ENCODE data around the gene LCN10. TPM values are rescaled to one million over a fixed set of nuclear protein-coding genes. Genes with fewer than 3 reads are reported as not detected.
A peak's percentile ranks its signal among the peaks of the same experiment; 100 is the strongest.

Gene LCN10
- total and polyA plus RNA-seq, 3 experiments from 2014 or later, result 0.22 to 1.2 (median 1.1) TPM

DNA sequence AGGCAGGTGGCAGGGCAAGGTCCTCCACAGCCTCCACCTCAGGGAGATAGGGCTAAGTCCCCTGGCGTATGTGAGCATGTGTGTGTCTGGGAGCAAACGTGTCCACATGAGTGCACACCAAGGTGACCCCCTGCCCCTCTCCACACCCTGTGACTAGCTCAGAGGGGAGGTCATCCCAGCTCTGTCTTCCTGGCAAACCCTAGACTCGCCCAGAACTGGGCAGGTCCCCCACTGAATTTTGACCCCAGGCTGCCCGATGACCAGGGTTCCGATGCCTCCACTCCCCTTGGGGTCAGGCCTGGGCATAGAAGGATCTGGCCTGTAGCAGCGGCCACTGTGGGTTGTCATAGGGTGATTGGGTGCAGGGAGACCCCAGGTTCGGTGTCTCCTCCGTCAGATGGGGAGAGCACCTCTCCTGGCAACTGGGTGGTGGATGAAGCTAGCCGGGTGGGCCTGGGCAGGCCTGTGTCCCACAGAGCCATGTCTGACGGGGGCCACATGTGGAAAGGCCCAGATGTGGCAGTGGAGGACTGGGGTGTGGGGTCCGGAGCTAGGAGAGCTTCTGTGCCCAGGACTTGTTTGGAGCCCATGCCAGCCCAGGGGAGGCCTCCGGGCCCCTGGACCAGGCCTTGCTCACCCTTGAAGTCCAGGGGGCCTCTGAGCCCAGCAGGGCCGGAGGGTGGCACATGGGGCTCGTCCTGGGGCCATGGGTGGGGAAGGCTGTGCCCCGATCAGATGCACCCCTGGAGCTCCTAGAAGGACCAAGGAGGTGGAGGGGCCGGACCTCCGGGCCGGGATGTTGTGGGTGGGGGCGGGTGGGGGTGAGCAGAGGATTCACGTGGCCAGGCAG lies 24.2 kb downstream of the LCN10 start:
- no peak for DNase-seq
- no peaks in the 10 kb centered on the region for H3K9me3 Mint-ChIP-seq
- H3K9me3 ChIP-seq (ENCODE audit: low read length), result no peaks in the 10 kb centered on the region
- H3K27ac Mint-ChIP-seq, result peak overlapping the region in 1 of 8 donors; percentile 43
- no peak overlapping the region for H3K4me3 Mint-ChIP-seq
- no peaks in the 10 kb centered on the region for H3K27me3 ChIP-seq (ENCODE audit: insufficient read depth, low read length, poor library complexity, severe bottlenecking)
- ChIA-PET POLR2A (interaction anchor here (0.5 to 1.2 kb wide), 5 partner anchors 9 to 101 kb away, joined by 3 to 4 read pairs (median 4); no protein-coding TSS in a partner anchor), CTCF (interaction anchor here (0.9 kb wide), 1 partner anchor 10 kb away, joined by 3 read pairs; no protein-coding TSS in a partner anchor)
- peaks cover 11 to 18% of the 10 kb centered on the region in 2 donors for H3K27me3 Mint-ChIP-seq
- peaks cover 0 to 16% (median under 1%) of the 10 kb centered on the region in 3 donors for H3K36me3 Mint-ChIP-seq
- no peak overlapping the region for H3K4me3 ChIP-seq (ENCODE audit: low read length)
- no peaks in the 10 kb centered on the region for H3K4me1 ChIP-seq (ENCODE audit: insufficient read depth, low read length)
- H3K4me1 Mint-ChIP-seq, result peaks cover 0 to 4% (median 3%) of the 10 kb centered on the region in 3 donors
- H3K27ac ChIP-seq (ENCODE audit: low read depth, low read length), result no peak overlapping the region
- H3K36me3 ChIP-seq (ENCODE audit: insufficient read depth, low read length), result peaks cover 2% of the 10 kb centered on the region

DNA sequence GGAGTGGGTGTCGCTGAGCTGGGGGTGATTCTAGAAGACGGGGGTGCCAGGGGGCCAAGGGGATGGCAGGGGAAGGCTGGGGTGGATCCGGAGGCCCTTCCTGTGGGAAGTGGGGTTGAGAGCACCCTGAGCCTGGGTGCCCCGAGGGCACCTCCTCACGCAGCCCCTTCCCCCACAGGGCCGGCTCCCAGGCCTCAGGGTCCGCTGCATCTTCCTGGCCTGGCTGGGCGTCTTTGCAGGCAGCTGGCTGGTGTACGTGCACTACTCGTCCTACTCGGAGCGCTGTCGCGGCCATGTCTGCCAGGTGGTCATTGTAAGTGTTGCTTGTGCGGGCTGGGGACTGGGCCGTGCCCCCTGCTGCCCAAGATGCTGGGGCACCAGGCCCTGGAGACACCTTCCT lies 25.3 kb downstream of the LCN10 start:
- no peak overlapping the region for H3K27ac ChIP-seq (ENCODE audit: low read depth, low read length)
- DNase-seq, result no peak
- H3K9me3 Mint-ChIP-seq, result no peaks in the 10 kb centered on the region
- H3K4me3 Mint-ChIP-seq, result no peak overlapping the region
- CTCF ChIA-PET, result no interaction called here
- no peak overlapping the region for H3K27ac Mint-ChIP-seq
- no peaks in the 10 kb centered on the region for H3K27me3 ChIP-seq (ENCODE audit: insufficient read depth, low read length, poor library complexity, severe bottlenecking)
- H3K4me3 ChIP-seq (ENCODE audit: low read length), result no peak overlapping the region
- peaks cover 0 to 8% (median 0%) of the 10 kb centered on the region in 3 donors for H3K36me3 Mint-ChIP-seq
- POLR2A ChIA-PET, result no interaction called here
- peaks cover 14 to 22% of the 10 kb centered on the region in 2 donors for H3K27me3 Mint-ChIP-seq
- H3K4me1 Mint-ChIP-seq, result peaks cover 0 to 4% (median 3%) of the 10 kb centered on the region in 3 donors
- no peaks in the 10 kb centered on the region for H3K9me3 ChIP-seq (ENCODE audit: low read length)
- H3K36me3 ChIP-seq (ENCODE audit: insufficient read depth, low read length), result no peaks in the 10 kb centered on the region
- no peaks in the 10 kb centered on the region for H3K4me1 ChIP-seq (ENCODE audit: insufficient read depth, low read length)

DNA sequence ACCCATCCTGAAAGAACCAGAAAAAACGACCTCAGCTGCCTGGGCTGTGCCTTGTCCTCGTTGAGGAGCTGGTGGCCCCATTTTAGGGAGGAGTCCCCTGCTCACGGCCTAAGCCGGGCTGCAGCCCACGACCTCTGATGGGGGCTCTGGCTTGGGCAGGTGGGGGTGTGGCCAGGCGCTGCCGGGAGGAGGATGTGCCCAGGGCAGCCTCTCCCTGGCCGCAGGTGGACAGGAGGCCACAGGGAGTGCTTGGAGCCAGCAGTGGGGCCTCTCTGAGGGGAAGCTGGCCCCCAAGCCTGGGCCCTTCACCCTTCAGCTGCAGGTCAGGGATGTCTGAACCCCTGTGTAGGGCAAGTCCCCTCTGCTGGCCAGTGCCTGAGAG lies 27.9 kb downstream of the LCN10 start:
- Histone ChIP-seq H3K27me3 (ENCODE audit: insufficient read depth, low read length, poor library complexity, severe bottlenecking) (no peaks in the 10 kb centered on the region), H3K4me3 (ENCODE audit: low read length) (no peak overlapping the region), H3K4me1 (ENCODE audit: insufficient read depth, low read length) (no peaks in the 10 kb centered on the region), H3K36me3 (ENCODE audit: insufficient read depth, low read length) (no peaks in the 10 kb centered on the region), H3K27ac (ENCODE audit: low read depth, low read length) (no peak overlapping the region), H3K9me3 (ENCODE audit: low read length) (no peaks in the 10 kb centered on the region)
- Mint-ChIP-seq H3K36me3 (no peaks in the 10 kb centered on the region), H3K27me3 (peaks cover 19 to 35% of the 10 kb centered on the region in 2 donors), H3K9me3 (peaks cover 0 to 2% (median 0%) of the 10 kb centered on the region in 5 donors), H3K27ac (no peak overlapping the region), H3K4me1 (peaks cover 0 to 7% (median 5%) of the 10 kb centered on the region in 3 donors), H3K4me3 (no peak overlapping the region)
- POLR2A ChIA-PET, result interaction anchor here (0.6 kb wide), 1 partner anchor 575 kb away, joined by 4 read pairs; no protein-coding TSS in a partner anchor
- CTCF ChIA-PET, result interaction anchor here (1.0 kb wide), 1 partner anchor 12 kb away, joined by 6 read pairs; no protein-coding TSS in a partner anchor
- DNase-seq, result no peak

DNA sequence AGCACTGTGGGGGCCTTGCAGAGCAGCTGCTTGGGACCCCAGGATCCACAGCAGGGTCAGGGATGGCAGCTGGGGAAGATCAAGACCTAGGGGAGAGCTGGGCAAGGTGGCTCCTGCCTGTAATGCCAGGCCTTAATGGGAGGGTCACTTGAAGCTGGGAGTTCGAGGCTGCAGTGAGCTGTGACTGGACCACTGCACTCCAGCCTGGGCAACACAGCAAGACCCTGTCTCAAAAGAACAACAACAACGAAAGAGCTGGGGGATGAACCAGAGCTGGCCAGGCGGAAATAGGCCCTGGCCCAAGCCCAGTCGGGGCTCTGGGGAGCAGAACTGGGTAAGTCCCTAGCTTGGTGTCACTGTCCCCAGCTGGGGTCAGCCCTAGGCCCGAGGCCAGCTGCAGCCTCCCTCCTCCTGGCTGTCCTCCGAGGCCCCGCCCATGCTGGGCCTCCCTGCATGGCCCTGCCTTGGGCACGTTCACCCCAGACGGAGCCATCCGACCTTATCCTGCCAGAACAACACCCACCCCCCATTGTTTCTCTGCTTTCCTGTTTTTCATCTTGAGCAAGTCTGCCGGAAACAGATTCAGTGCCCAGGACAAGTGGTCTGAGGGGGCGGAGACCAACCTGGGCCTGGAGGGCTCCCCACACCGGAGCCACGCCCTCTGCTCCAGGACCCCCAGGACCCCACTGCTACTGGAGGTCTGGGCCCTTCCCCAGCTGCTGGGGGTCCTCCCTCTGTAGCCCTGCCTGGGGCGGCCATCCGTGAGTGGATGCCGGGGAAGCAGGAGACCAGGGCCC lies 28.4 kb downstream of the LCN10 start:
- no peak for DNase-seq
- Mint-ChIP-seq H3K9me3 (peaks cover 0 to 2% (median 0%) of the 10 kb centered on the region in 5 donors), H3K36me3 (no peaks in the 10 kb centered on the region), H3K27me3 (peaks cover 19 to 38% of the 10 kb centered on the region in 2 donors), H3K4me3 (peak overlapping the region in 1 of 7 donors; percentile 39), H3K27ac (no peak overlapping the region), H3K4me1 (peaks cover 0 to 7% (median 5%) of the 10 kb centered on the region in 3 donors)
- Histone ChIP-seq H3K4me3 (ENCODE audit: low read length) (no peak overlapping the region), H3K27ac (ENCODE audit: low read depth, low read length) (no peak overlapping the region), H3K9me3 (ENCODE audit: low read length) (no peaks in the 10 kb centered on the region), H3K36me3 (ENCODE audit: insufficient read depth, low read length) (no peaks in the 10 kb centered on the region), H3K27me3 (ENCODE audit: insufficient read depth, low read length, poor library complexity, severe bottlenecking) (no peaks in the 10 kb centered on the region), H3K4me1 (ENCODE audit: insufficient read depth, low read length) (no peaks in the 10 kb centered on the region)
- CTCF ChIA-PET, result interaction anchor here (1.0 kb wide), 1 partner anchor 13 kb away, joined by 6 read pairs; no protein-coding TSS in a partner anchor
- POLR2A ChIA-PET, result interaction anchor here (0.6 kb wide), 1 partner anchor 575 kb away, joined by 4 read pairs; no protein-coding TSS in a partner anchor

DNA sequence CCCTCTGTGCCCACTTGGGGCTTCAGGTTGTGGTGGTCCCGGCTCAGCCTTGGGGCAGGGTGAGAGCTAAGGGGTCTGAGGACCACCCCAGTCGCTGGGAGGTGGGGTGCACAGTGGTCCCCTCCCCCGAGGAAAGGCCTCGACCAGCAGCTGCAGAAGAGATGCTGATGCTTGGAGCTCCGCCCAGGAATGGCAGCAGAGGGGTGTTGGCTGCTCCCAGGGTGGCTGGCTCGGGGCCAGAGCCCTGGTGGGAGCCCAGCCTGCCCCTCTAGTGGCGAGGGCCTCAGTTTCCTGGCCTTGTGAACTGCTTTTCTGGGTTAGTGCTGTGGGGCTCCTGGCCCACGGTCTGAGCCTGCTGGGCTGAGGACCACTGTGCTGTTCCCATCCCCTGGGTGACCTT lies 29.2 kb downstream of the LCN10 start:
- H3K9me3 ChIP-seq (ENCODE audit: low read length), result no peaks in the 10 kb centered on the region
- Mint-ChIP-seq H3K9me3 (peaks cover 0 to 2% (median 0%) of the 10 kb centered on the region in 5 donors), H3K4me1 (peaks cover 0 to 5% (median 5%) of the 10 kb centered on the region in 3 donors), H3K27me3 (peaks cover 19 to 43% of the 10 kb centered on the region in 2 donors), H3K27ac (no peak overlapping the region), H3K4me3 (peak overlapping the region in 1 of 7 donors; percentile 39), H3K36me3 (no peaks in the 10 kb centered on the region)
- no peaks in the 10 kb centered on the region for H3K4me1 ChIP-seq (ENCODE audit: insufficient read depth, low read length)
- no peaks in the 10 kb centered on the region for H3K36me3 ChIP-seq (ENCODE audit: insufficient read depth, low read length)
- ChIA-PET CTCF (interaction anchor here (0.6 kb wide), 1 partner anchor 354 kb away, joined by 3 read pairs; no protein-coding TSS in a partner anchor), POLR2A (no interaction called here)
- no peak for DNase-seq
- H3K27me3 ChIP-seq (ENCODE audit: insufficient read depth, low read length, poor library complexity, severe bottlenecking), result no peaks in the 10 kb centered on the region
- H3K27ac ChIP-seq (ENCODE audit: low read depth, low read length), result no peak overlapping the region
- no peak overlapping the region for H3K4me3 ChIP-seq (ENCODE audit: low read length)

DNA sequence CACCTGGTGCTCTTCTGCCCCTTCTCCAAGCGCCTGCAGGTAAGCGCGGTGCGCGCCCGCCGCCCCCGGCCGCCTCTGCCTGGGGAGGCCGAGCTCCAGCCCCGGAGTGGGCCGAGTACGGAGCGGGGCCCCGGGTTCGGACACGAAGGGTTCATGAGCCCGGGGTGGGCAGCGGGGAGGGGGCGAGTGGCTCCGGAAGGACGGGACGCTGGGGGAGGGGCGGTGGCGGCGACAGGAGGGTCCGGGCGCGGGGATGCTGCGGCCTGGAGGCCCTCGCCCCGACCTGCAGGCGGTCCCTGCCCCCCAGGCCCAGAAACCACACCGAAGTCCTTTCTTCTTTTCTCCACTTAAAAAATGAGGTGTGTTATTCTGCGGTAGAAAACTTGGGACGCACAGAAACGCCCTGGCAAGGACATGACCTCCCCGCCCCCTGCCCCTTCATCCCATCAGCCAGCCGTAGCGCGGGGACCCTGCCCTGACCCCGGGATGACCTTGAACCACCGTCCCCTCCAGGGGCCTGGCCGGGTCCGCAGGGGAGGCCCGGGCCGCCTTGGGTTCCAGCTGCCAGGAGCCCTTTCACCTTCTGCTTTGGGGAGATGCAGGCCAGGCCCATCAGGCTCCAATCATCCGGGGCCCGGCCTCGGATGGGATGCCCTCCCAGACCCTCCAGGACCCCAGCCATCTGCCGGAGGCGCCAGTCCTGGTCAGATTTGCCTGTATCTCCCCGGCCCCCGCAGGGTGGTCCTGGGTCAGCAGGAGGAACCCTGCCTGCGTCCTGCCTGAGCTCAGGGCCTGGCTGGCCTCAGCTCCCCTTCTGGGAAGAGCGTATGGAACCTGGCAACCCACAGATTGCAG lies 29.8 kb downstream of the LCN10 start:
- no peaks in the 10 kb centered on the region for H3K4me1 ChIP-seq (ENCODE audit: insufficient read depth, low read length)
- peak overlapping the region; percentile 9 for H3K27ac ChIP-seq (ENCODE audit: low read depth, low read length)
- CTCF ChIA-PET, result interaction anchor here (0.6 kb wide), 1 partner anchor 355 kb away, joined by 3 read pairs; no protein-coding TSS in a partner anchor
- Mint-ChIP-seq H3K4me3 (no peak overlapping the region), H3K27ac (no peak overlapping the region), H3K4me1 (peaks cover 0 to 5% (median 4%) of the 10 kb centered on the region in 3 donors), H3K27me3 (peaks cover 19 to 48% of the 10 kb centered on the region in 2 donors), H3K9me3 (peaks cover 0 to 2% (median 0%) of the 10 kb centered on the region in 5 donors), H3K36me3 (no peaks in the 10 kb centered on the region)
- POLR2A ChIA-PET, result no interaction called here
- no peaks in the 10 kb centered on the region for H3K27me3 ChIP-seq (ENCODE audit: insufficient read depth, low read length, poor library complexity, severe bottlenecking)
- no peak overlapping the region for H3K4me3 ChIP-seq (ENCODE audit: low read length)
- H3K36me3 ChIP-seq (ENCODE audit: insufficient read depth, low read length), result no peaks in the 10 kb centered on the region
- DNase-seq, result no peak
- H3K9me3 ChIP-seq (ENCODE audit: low read length), result no peaks in the 10 kb centered on the region
